ENCODE results near the gene SLC30A2.

The SLC30A2 gene

GRCh38 chr1:26079960-26080814 lies 34.3 kb upstream of the SLC30A2 start:
- no peak for DNase-seq
- no peak overlapping the region for H3K27ac ChIP-seq
- no peaks in the 10 kb centered on the region for H3K36me3 ChIP-seq
- no peaks in the 10 kb centered on the region for H3K9me3 ChIP-seq (ENCODE audit: severe bottlenecking)
- no peak overlapping the region for H3K4me3 ChIP-seq (ENCODE audit: low read depth, low read length)
- no peaks in the 10 kb centered on the region for H3K27me3 ChIP-seq (ENCODE audit: insufficient read depth, low read depth, severe bottlenecking)
- TF ChIP-seq CTCF (IDR thresholded peaks at IDR 0.05; ENCODE audit: low read depth, low read length): no peak

GRCh38 chr1:26079178-26079563 lies 33.3 kb upstream of the SLC30A2 start:
- Histone ChIP-seq H3K36me3 (no peaks in the 10 kb centered on the region), H3K27me3 (ENCODE audit: insufficient read depth, low read depth, severe bottlenecking) (no peaks in the 10 kb centered on the region), H3K9me3 (ENCODE audit: severe bottlenecking) (no peaks in the 10 kb centered on the region), H3K27ac (no peak overlapping the region), H3K4me3 (ENCODE audit: low read depth, low read length) (no peak overlapping the region)
- DNase-seq: no peak
- no peak for TF ChIP-seq CTCF (IDR thresholded peaks at IDR 0.05; ENCODE audit: low read depth, low read length)

GRCh38 chr1:26078286-26079177 lies 32.6 kb upstream of the SLC30A2 start:
- no peaks in the 10 kb centered on the region for H3K9me3 ChIP-seq (ENCODE audit: severe bottlenecking)
- no peak overlapping the region for H3K4me3 ChIP-seq (ENCODE audit: low read depth, low read length)
- H3K27me3 ChIP-seq (ENCODE audit: insufficient read depth, low read depth, severe bottlenecking): no peaks in the 10 kb centered on the region
- TF ChIP-seq CTCF (IDR thresholded peaks at IDR 0.05; ENCODE audit: low read depth, low read length): no peak
- no peaks in the 10 kb centered on the region for H3K36me3 ChIP-seq
- no peak overlapping the region for H3K27ac ChIP-seq
- DNase-seq: no peak

GRCh38 chr1:26077524-26077923 lies 31.6 kb upstream of the SLC30A2 start:
- no peak overlapping the region for H3K4me3 ChIP-seq (ENCODE audit: low read depth, low read length)
- H3K36me3 ChIP-seq: no peaks in the 10 kb centered on the region
- no peak for TF ChIP-seq CTCF (IDR thresholded peaks at IDR 0.05; ENCODE audit: low read depth, low read length)
- H3K27me3 ChIP-seq (ENCODE audit: insufficient read depth, low read depth, severe bottlenecking): no peaks in the 10 kb centered on the region
- DNase-seq: no peak
- no peaks in the 10 kb centered on the region for H3K9me3 ChIP-seq (ENCODE audit: severe bottlenecking)
- no peak overlapping the region for H3K27ac ChIP-seq

- DNase-seq: no peak
- H3K9me3 ChIP-seq (ENCODE audit: severe bottlenecking): no peaks in the 10 kb centered on the region
- H3K36me3 ChIP-seq: no peaks in the 10 kb centered on the region
- H3K4me3 ChIP-seq (ENCODE audit: low read depth, low read length): no peak overlapping the region
- H3K27me3 ChIP-seq (ENCODE audit: insufficient read depth, low read depth, severe bottlenecking): no peaks in the 10 kb centered on the region
- TF ChIP-seq CTCF (IDR thresholded peaks at IDR 0.05; ENCODE audit: low read depth, low read length): no peak
- H3K27ac ChIP-seq: no peak overlapping the region
Measured at GRCh38 chr1:26075421-26076144, 29.7 kb upstream of the SLC30A2 start.

Data from WERI-Rb-1 (cell line).